GM18951 (cell line): ENCODE measurements around the gene ADK.

Experiments used
- POLR2A ChIP-seq: IDR thresholded peaks from 4 replicates; pipeline ENCODE4 v1.6.1; 2011; ENCODE audit warnings: mild to moderate bottlenecking; ENCODE audit not compliant: insufficient read length, insufficient read depth; ENCODE audit errors: extremely low read depth
- in situ Hi-C: fragments of 300-500 bp; cut with MboI; formaldehyde crosslinking; loops from one replicate; pipeline ENCODE4 v1.12.0; 2022; ENCODE audit warnings: low sequenced_read_pairs, mixed read lengths, inconsistent platforms; ENCODE audit not compliant: unreplicated experiment

Gene ADK

GRCh38 chr10:74246495-74246894 is 95.5 kb downstream of the ADK start:
- no peak for TF ChIP-seq POLR2A
- in situ Hi-C loops = loop anchor here (10.0 to 25.0 kb wide), 2 partner anchors 359 to 848 kb away; a partner anchor contains a TSS

- TF ChIP-seq POLR2A = no peak
- in situ Hi-C loops = loop anchor here (10.0 to 25.0 kb wide), 4 partner anchors 363 to 987 kb away; partner anchors contain the start of gene COMTD1
Observed at GRCh38 chr10:74249865-74250264, 98.8 kb downstream of the ADK start.

GRCh38 chr10:74255214-74255613 is 104.2 kb downstream of the ADK start:
- TF ChIP-seq POLR2A = no peak
- in situ Hi-C loops = loop anchor here (25.0 kb wide), 2 partner anchors 482 to 982 kb away; partner anchors contain the start of gene COMTD1

- in situ Hi-C loops = loop anchor here (25.0 kb wide), 2 partner anchors 481 to 981 kb away; partner anchors contain the start of gene COMTD1
- TF ChIP-seq POLR2A = no peak
Observed at GRCh38 chr10:74255888-74256357, 104.9 kb downstream of the ADK start.

GRCh38 chr10:74262856-74263255 is 111.8 kb downstream of the ADK start:
- TF ChIP-seq POLR2A = no peak
- in situ Hi-C loops = loop anchor here (10.0 to 25.0 kb wide), 3 partner anchors 474 to 974 kb away; partner anchors contain the start of gene COMTD1

- no peak for TF ChIP-seq POLR2A
- in situ Hi-C loops = loop anchor here (10.0 to 25.0 kb wide), 3 partner anchors 473 to 973 kb away; partner anchors contain the start of gene COMTD1
Observed at GRCh38 chr10:74263996-74264395, 113.0 kb downstream of the ADK start.

GRCh38 chr10:74272288-74272687 is 121.3 kb downstream of the ADK start:
- in situ Hi-C loops = loop anchor here (25.0 kb wide), 2 partner anchors 465 to 965 kb away; partner anchors contain the start of gene COMTD1
- no peak for TF ChIP-seq POLR2A

- in situ Hi-C loops = no loop called here
- TF ChIP-seq POLR2A = no peak
Observed at GRCh38 chr10:74275755-74276290, 124.8 kb downstream of the ADK start.

- no peak for TF ChIP-seq POLR2A
- in situ Hi-C loops = no loop called here
Observed at GRCh38 chr10:74276416-74276815, 125.4 kb downstream of the ADK start.

- no peak for TF ChIP-seq POLR2A
- in situ Hi-C loops = no loop called here
Observed at GRCh38 chr10:74282151-74282847, 131.3 kb downstream of the ADK start.

GRCh38 chr10:74282848-74283210 is 131.8 kb downstream of the ADK start:
- in situ Hi-C loops = no loop called here
- no peak for TF ChIP-seq POLR2A

GRCh38 chr10:74289188-74289587 is 138.2 kb downstream of the ADK start:
- no peak for TF ChIP-seq POLR2A
- in situ Hi-C loops = no loop called here

GRCh38 chr10:74289951-74290350 is 138.9 kb downstream of the ADK start:
- in situ Hi-C loops = no loop called here

GRCh38 chr10:74290708-74291107 is 139.7 kb downstream of the ADK start:
- in situ Hi-C loops = no loop called here
- TF ChIP-seq POLR2A = no peak

More at GRCh38 chr10:74289951-74290350, 138.9 kb downstream of the ADK start:
- no peak for TF ChIP-seq POLR2A
